T-cell (primary cell): ENCODE results near the gene OPRL1. TPM values are rescaled to one million over a fixed set of nuclear protein-coding genes. Genes with fewer than 3 reads are reported as not detected.
A peak's percentile ranks its signal among the peaks of the same experiment; 100 is the strongest.

Experiments used
- ATAC-seq, 4 experiments: fragments of 200-7000 bp in 3 of 4; fragments of 150-1000 bp in 1 of 4; cut with Tn5 transposase; replicated peaks in 1 of 4; 1 replicate in 3 of 4; 2 replicates in 1 of 4; pipeline ENCODE4 v1.10.0; 2021; ENCODE audit warnings: moderate library complexity in 3 of 4, mild to moderate bottlenecking in 2 of 4, moderate number of reproducible peaks in 1 of 4
- CTCF ChIA-PET, 2 donors: fragments of 300-600 bp; sonication (Branson Sonifier 250); formaldehyde crosslinking; loops; one replicate each; lab custom pipeline; 2022; ENCODE audit warnings: antibody characterized with exemption in 2 of 2; lab: Charles Lee
- POLR2A ChIA-PET, 2 donors: fragments of 300-600 bp; sonication (Branson Sonifier 250); formaldehyde crosslinking; loops; one replicate each; lab custom pipeline; 2022; ENCODE audit warnings: antibody characterized with exemption in 2 of 2; lab: Charles Lee
- DNase-seq, 35 experiments: peaks; one replicate each; pipeline versions ENCODE4 v3.0.0 to v3.0.0-alpha.2; 2013 to 2023
- H3K27ac ChIP-seq: one replicate; pipeline ENCODE4 v1.5.1; 2013; ENCODE audit warnings: low read length
- H3K27me3 ChIP-seq, 2 experiments: replicated peaks in 1 of 2; 1 replicate in 1 of 2; 2 replicates in 1 of 2; pipeline versions ENCODE4 v1.6.1 to v1.7.0; 2013; ENCODE audit warnings: low read length in 1 of 2, mixed read lengths in 1 of 2; ENCODE audit not compliant: control insufficient read depth in 2 of 2, insufficient read depth in 2 of 2; ENCODE audit errors: extremely low read depth in 1 of 2
- H3K36me3 ChIP-seq, 2 donors: 1 replicate in 1 of 2; 2 replicates in 1 of 2; pipeline versions ENCODE4 v1.6.1 to v1.7.0; 2013; ENCODE audit warnings: low read length in 1 of 2; ENCODE audit not compliant: control insufficient read depth in 2 of 2, insufficient read depth in 1 of 2; ENCODE audit errors: extremely low read depth in 1 of 2
- H3K4me1 ChIP-seq, 2 experiments: 1 replicate in 1 of 2; 2 replicates in 1 of 2; pipeline versions ENCODE4 v1.6.1 to v1.7.0; 2013; ENCODE audit warnings: low read length in 2 of 2, mixed read lengths in 1 of 2; ENCODE audit not compliant: insufficient read depth in 2 of 2, control insufficient read depth in 1 of 2; ENCODE audit errors: extremely low read depth in 1 of 2
- H3K4me3 ChIP-seq, 2 donors: 1 replicate in 1 of 2; 2 replicates in 1 of 2; pipeline versions ENCODE4 v1.5.1 to v1.7.0; 2013; ENCODE audit warnings: mild to moderate bottlenecking in 2 of 2, low read length in 1 of 2, moderate library complexity in 1 of 2; ENCODE audit not compliant: control insufficient read depth in 1 of 2; ENCODE audit errors: extremely low read depth in 1 of 2
- H3K9me3 ChIP-seq: 2 replicates; pipeline ENCODE4 v1.7.0; 2013
- H3K27ac Mint-ChIP-seq, 2 donors: one replicate each; pipeline ENCODE4 v1.8.0; 2020 to 2021; ENCODE audit warnings: mild to moderate bottlenecking in 2 of 2, mixed read lengths in 2 of 2
- H3K27me3 Mint-ChIP-seq, 2 donors: one replicate each; pipeline ENCODE4 v1.8.0; 2021 to 2022; ENCODE audit warnings: mixed read lengths in 2 of 2
- H3K36me3 Mint-ChIP-seq: one replicate; pipeline ENCODE4 v1.8.0; 2021; ENCODE audit warnings: mixed read lengths
- H3K4me1 Mint-ChIP-seq, 3 donors: one replicate each; pipeline ENCODE4 v1.8.0; 2020 to 2022; ENCODE audit warnings: mixed read lengths in 3 of 3, mild to moderate bottlenecking in 1 of 3
- H3K4me3 Mint-ChIP-seq, 3 donors: one replicate each; pipeline ENCODE4 v1.8.0; 2020 to 2022; ENCODE audit warnings: mild to moderate bottlenecking in 3 of 3, mixed read lengths in 3 of 3, moderate library complexity in 3 of 3
- H3K9me3 Mint-ChIP-seq, 3 donors: one replicate each; pipeline ENCODE4 v1.8.0; 2020 to 2022; ENCODE audit warnings: mixed read lengths in 3 of 3
- WGBS: methylation state at CpG from one replicate; pipeline ENCODE4 v1.1.5; 2013; ENCODE audit warnings: missing lambda C conversion rate; ENCODE audit not compliant: insufficient coverage; 5-methylcytosine and 5-hydroxymethylcytosine counted together
- total RNA-seq, 35 experiments: library from RNA in 6 of 35; stranded (reverse) in 6 of 35; fragments of 120-200 nt in 1 of 35; gene quantifications; one replicate each; pipeline versions ENCODE4 v1.2.1 to v1.2.4 and lab custom pipeline; 2013 to 2026

Gene OPRL1
- total RNA-seq, 5 donors from 2014 or later (not counting 1 experiment from before 2014, with no cell fraction given): 1.1 to 1.9 (median 1.5) TPM

GRCh38 chr20:64058536-64058935 lies 21.3 kb upstream of the OPRL1 start:
- H3K27me3 ChIP-seq: peaks cover 0 to 44% of the 10 kb centered on the region in 2 experiments
- H3K27ac ChIP-seq: no peak overlapping the region
- H3K4me3 ChIP-seq: no peak overlapping the region
- no peak for ATAC-seq
- no peak overlapping the region for H3K27ac Mint-ChIP-seq
- no peaks in the 10 kb centered on the region for H3K36me3 ChIP-seq
- H3K36me3 Mint-ChIP-seq: no peaks in the 10 kb centered on the region
- no peak for DNase-seq
- H3K9me3 Mint-ChIP-seq: no peaks in the 10 kb centered on the region
- peaks cover 12 to 22% (median 14%) of the 10 kb centered on the region in 3 donors for H3K4me1 Mint-ChIP-seq
- H3K27me3 Mint-ChIP-seq: peaks cover 0 to 13% of the 10 kb centered on the region in 2 donors
- ChIA-PET CTCF (interaction anchor here (0.7 to 1.2 kb wide), 3 partner anchors 19 to 416 kb away, joined by 3 to 7 read pairs (median 4); no protein-coding TSS in a partner anchor), POLR2A (no interaction called here)
- peaks cover 0 to 37% of the 10 kb centered on the region in 2 experiments for H3K4me1 ChIP-seq
- 57% methylated on average over 10 of the region's 12 CpGs for WGBS
- no peaks in the 10 kb centered on the region for H3K9me3 ChIP-seq
- peak overlapping the region in 1 of 3 donors; percentile 71 for H3K4me3 Mint-ChIP-seq

- whole genome bisulfite sequencing: 78% methylated on average over 5 of the region's 5 CpGs
- CTCF ChIA-PET: interaction anchor here in 1 of 2 donors (0.9 kb wide), 1 partner anchor 81 kb away, joined by 5 read pairs; the partner anchor contains the start of gene PRPF6
- Histone ChIP-seq H3K4me1 (peaks cover 11 to 59% of the 10 kb centered on the region in 2 experiments), H3K36me3 (no peaks in the 10 kb centered on the region), H3K27me3 (peaks cover 0 to 8% of the 10 kb centered on the region in 2 experiments), H3K9me3 (no peaks in the 10 kb centered on the region), H3K27ac (peak overlapping the region; percentile 44), H3K4me3 (no peak overlapping the region)
- Mint-ChIP-seq H3K4me1 (peaks cover 45 to 47% (median 46%) of the 10 kb centered on the region in 3 donors), H3K4me3 (peak overlapping the region in 2 of 3 donors; percentile 24 to 82), H3K27ac (no peak overlapping the region), H3K36me3 (no peaks in the 10 kb centered on the region), H3K27me3 (no peaks in the 10 kb centered on the region), H3K9me3 (no peaks in the 10 kb centered on the region)
- DNase-seq: no peak
- ATAC-seq: no peak
- POLR2A ChIA-PET: no interaction called here
Observed at GRCh38 chr20:64062276-64062595, 17.6 kb upstream of the OPRL1 start.

- CTCF ChIA-PET: interaction anchor here in 1 of 2 donors (0.6 to 0.9 kb wide), 2 partner anchors 82 to 157 kb away, joined by 3 to 5 read pairs; partner anchors contain the start of gene PRPF6
- H3K27ac ChIP-seq: peak within 1 kb of the TSS; percentile 44
- POLR2A ChIA-PET: no interaction called here
- H3K36me3 ChIP-seq: no peaks in the 10 kb centered on the region
- ATAC-seq (peak; percentile 92 to 96 (median 94)), DNase-seq (peak; percentile 82 to 96 (median 90))
- H3K36me3 Mint-ChIP-seq: no peaks in the 10 kb centered on the region
- peaks cover 43 to 47% (median 46%) of the 10 kb centered on the region in 3 donors for H3K4me1 Mint-ChIP-seq
- no peaks in the 10 kb centered on the region for H3K9me3 Mint-ChIP-seq
- no peaks in the 10 kb centered on the region for H3K27me3 Mint-ChIP-seq
- no peaks in the 10 kb centered on the region for H3K9me3 ChIP-seq
- H3K4me3 ChIP-seq: peak within 1 kb of the TSS; percentile 52 to 54
- 12% methylated on average over 85 of the region's 85 CpGs for WGBS
- H3K27me3 ChIP-seq: peaks cover 0 to 3% of the 10 kb centered on the region in 2 experiments
- H3K4me3 Mint-ChIP-seq: peak within 1 kb of the TSS; percentile 82 to 88 (median 84)
- peak within 1 kb of the TSS; percentile 72 to 77 for H3K27ac Mint-ChIP-seq
- peaks cover 11 to 59% of the 10 kb centered on the region in 2 experiments for H3K4me1 ChIP-seq
Observed at GRCh38 chr20:64062596-64063388, 17.1 kb upstream of the OPRL1 start, which contains the start of gene TCEA2. TCEA2 (plus strand) TSS chr20:64063198; CDS start chr20:64063313, 115 bp downstream.

- Histone ChIP-seq H3K9me3 (no peaks in the 10 kb centered on the region), H3K27me3 (no peaks in the 10 kb centered on the region), H3K27ac (no peak overlapping the region), H3K4me1 (peaks cover 11 to 60% of the 10 kb centered on the region in 2 experiments), H3K4me3 (peak overlapping the region; percentile 52 to 54), H3K36me3 (no peaks in the 10 kb centered on the region)
- Mint-ChIP-seq H3K9me3 (no peaks in the 10 kb centered on the region), H3K4me1 (peaks cover 38 to 45% (median 39%) of the 10 kb centered on the region in 3 donors), H3K27ac (peak overlapping the region; percentile 72 to 77), H3K27me3 (no peaks in the 10 kb centered on the region), H3K4me3 (peak overlapping the region; percentile 82 to 88 (median 84)), H3K36me3 (no peaks in the 10 kb centered on the region)
- 9% methylated on average over 46 of the region's 51 CpGs for WGBS
- peak in 1 of 35 experiments; percentile 21 for DNase-seq
- no peak for ATAC-seq
- ChIA-PET CTCF (interaction anchor here in 1 of 2 donors (0.6 kb wide), 1 partner anchor 158 kb away, joined by 3 read pairs; no protein-coding TSS in a partner anchor), POLR2A (interaction anchor here in 1 of 2 donors (0.5 kb wide), 1 partner anchor 32 kb away, joined by 4 read pairs; no protein-coding TSS in a partner anchor)
Observed at GRCh38 chr20:64063389-64064144, 16.3 kb upstream of the OPRL1 start.

- Histone ChIP-seq H3K27me3 (no peaks in the 10 kb centered on the region), H3K9me3 (no peaks in the 10 kb centered on the region), H3K27ac (no peak overlapping the region), H3K4me1 (peaks cover 11 to 66% of the 10 kb centered on the region in 2 experiments), H3K36me3 (no peaks in the 10 kb centered on the region), H3K4me3 (peak overlapping the region in 1 of 2 donors; percentile 52)
- peak overlapping the region; percentile 72 to 80 for H3K27ac Mint-ChIP-seq
- no peak for ATAC-seq
- DNase-seq: no peak
- 85% methylated on average over 10 of the region's 12 CpGs for WGBS
- ChIA-PET POLR2A (interaction anchor here in 1 of 2 donors (0.5 kb wide), 1 partner anchor 33 kb away, joined by 4 read pairs; no protein-coding TSS in a partner anchor), CTCF (no interaction called here)
- H3K9me3 Mint-ChIP-seq: no peaks in the 10 kb centered on the region
- no peaks in the 10 kb centered on the region for H3K27me3 Mint-ChIP-seq
- H3K4me1 Mint-ChIP-seq: peaks cover 38 to 50% (median 39%) of the 10 kb centered on the region in 3 donors
- H3K36me3 Mint-ChIP-seq: no peaks in the 10 kb centered on the region
- peak overlapping the region; percentile 82 to 88 (median 84) for H3K4me3 Mint-ChIP-seq
Observed at GRCh38 chr20:64064145-64064698, 15.7 kb upstream of the OPRL1 start.
